ENCODE results near the gene FAR2. TPM values are rescaled to one million over a fixed set of nuclear protein-coding genes. Genes with fewer than 3 reads are reported as not detected.

FAR2 gene
- polyA plus RNA-seq, 3 donors = 14.8 to 38.0 (median 35.8) TPM

DNA sequence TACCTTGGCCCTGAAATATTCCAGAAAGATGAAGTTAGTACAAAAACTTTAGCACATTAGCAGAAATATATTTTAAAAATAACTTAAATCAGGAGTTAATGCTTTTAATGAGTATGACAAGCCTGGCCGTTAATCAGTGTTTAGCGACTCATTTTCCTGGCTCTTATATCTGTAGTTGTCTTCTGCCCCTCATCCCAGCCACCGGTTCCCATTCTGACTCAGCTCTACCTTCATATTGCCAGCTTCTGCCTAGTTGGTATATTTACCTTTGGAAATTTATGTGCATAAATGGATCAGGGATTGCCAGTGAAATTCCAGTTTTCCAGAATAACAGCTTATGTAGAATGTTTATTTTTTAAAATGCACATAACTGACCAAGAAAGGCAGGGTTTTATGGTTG, 152.0 kb downstream of the FAR2 start:
- Mint-ChIP-seq H3K4me1 (peaks cover 4% of the 10 kb centered on the region), H3K4me3 (no peak overlapping the region), H3K27me3 (ENCODE audit: low read depth in 3 of 3) (no peaks in the 10 kb centered on the region), H3K27ac (peak overlapping the region in 2 of 7 donors; percentile 24 to 47), H3K9me3 (no peaks in the 10 kb centered on the region), H3K36me3 (peaks cover 18 to 33% of the 10 kb centered on the region in 2 donors)
- intact Hi-C loops (cut with micrococcal nuclease) = no loop called here
- Histone ChIP-seq H3K4me3 (replicated peaks in 1 of 3; ENCODE audit: low read depth in 2 of 3, low read length in 3 of 3) (no peak overlapping the region), H3K4me1 (ENCODE audit: control insufficient read depth in 1 of 2, insufficient read depth in 2 of 2, low read length in 2 of 2) (no peaks in the 10 kb centered on the region), H3K36me3 (replicated peaks in 1 of 2; ENCODE audit: control insufficient read depth in 1 of 2, insufficient read depth in 2 of 2, low read length in 2 of 2) (peaks cover 0 to 5% of the 10 kb centered on the region in 2 donors), H2AFZ (ENCODE audit: insufficient read depth, low read depth, low read length, poor library complexity, severe bottlenecking) (no peak overlapping the region), H3K4me2 (replicated peaks; ENCODE audit: extremely low read depth, low read length, poor library complexity, severe bottlenecking) (no peak overlapping the region), H3K9me3 (replicated peaks in 1 of 2; ENCODE audit: control insufficient read depth in 1 of 2, insufficient read depth in 1 of 2, low read length in 2 of 2) (no peaks in the 10 kb centered on the region), H3K27ac (ENCODE audit: low read depth in 1 of 2, low read length in 2 of 2) (no peak overlapping the region), H3K27me3 (ENCODE audit: control insufficient read depth in 2 of 2, insufficient read depth in 2 of 2, low read length in 2 of 2) (no peaks in the 10 kb centered on the region), H4K20me1 (ENCODE audit: insufficient read depth, low read length) (no peaks in the 10 kb centered on the region), H3K9ac (ENCODE audit: insufficient read depth, low read length, poor library complexity, severe bottlenecking) (no peak overlapping the region), H3K79me2 (ENCODE audit: insufficient read depth, low read length) (no peaks in the 10 kb centered on the region)
- TF ChIP-seq, protein P1, sequence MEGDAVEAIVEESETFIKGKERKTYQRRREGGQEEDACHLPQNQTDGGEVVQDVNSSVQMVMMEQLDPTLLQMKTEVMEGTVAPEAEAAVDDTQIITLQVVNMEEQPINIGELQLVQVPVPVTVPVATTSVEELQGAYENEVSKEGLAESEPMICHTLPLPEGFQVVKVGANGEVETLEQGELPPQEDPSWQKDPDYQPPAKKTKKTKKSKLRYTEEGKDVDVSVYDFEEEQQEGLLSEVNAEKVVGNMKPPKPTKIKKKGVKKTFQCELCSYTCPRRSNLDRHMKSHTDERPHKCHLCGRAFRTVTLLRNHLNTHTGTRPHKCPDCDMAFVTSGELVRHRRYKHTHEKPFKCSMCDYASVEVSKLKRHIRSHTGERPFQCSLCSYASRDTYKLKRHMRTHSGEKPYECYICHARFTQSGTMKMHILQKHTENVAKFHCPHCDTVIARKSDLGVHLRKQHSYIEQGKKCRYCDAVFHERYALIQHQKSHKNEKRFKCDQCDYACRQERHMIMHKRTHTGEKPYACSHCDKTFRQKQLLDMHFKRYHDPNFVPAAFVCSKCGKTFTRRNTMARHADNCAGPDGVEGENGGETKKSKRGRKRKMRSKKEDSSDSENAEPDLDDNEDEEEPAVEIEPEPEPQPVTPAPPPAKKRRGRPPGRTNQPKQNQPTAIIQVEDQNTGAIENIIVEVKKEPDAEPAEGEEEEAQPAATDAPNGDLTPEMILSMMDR (IDR thresholded peaks at IDR 0.05) = no peak
- no peak for DNase-seq
- no CpG with 5 or more reads among the region's 3 CpGs for WGBS (ENCODE audit: insufficient coverage)

DNA sequence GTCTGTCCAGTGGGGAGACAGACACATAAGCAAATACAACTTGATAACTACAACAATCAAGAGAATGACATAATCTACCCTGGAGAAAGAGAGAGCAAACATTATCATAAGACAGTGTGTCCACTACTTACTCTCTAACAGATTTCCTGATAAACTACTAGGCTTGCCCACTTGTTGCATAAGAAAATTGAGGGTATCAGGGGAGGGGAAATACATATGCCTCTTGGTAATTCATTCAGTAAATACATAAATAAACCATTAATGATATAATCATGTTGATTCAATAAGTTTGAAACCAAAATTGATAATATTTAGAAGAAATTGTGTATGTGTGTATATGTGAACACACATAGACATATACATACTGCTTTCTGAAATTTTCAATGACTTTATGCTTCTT, 155.3 kb downstream of the FAR2 start:
- no peaks in the 10 kb centered on the region for H3K27me3 ChIP-seq (ENCODE audit: control insufficient read depth in 2 of 2, insufficient read depth in 2 of 2, low read length in 2 of 2)
- H3K9me3 ChIP-seq (replicated peaks in 1 of 2; ENCODE audit: control insufficient read depth in 1 of 2, insufficient read depth in 1 of 2, low read length in 2 of 2) = no peaks in the 10 kb centered on the region
- H2AFZ ChIP-seq (ENCODE audit: insufficient read depth, low read depth, low read length, poor library complexity, severe bottlenecking) = no peak overlapping the region
- intact Hi-C loops (cut with micrococcal nuclease) = no loop called here
- no peak overlapping the region for H3K4me3 ChIP-seq (replicated peaks in 1 of 3; ENCODE audit: low read depth in 2 of 3, low read length in 3 of 3)
- no peak overlapping the region for H3K27ac ChIP-seq (ENCODE audit: low read depth in 1 of 2, low read length in 2 of 2)
- H3K36me3 ChIP-seq (replicated peaks in 1 of 2; ENCODE audit: control insufficient read depth in 1 of 2, insufficient read depth in 2 of 2, low read length in 2 of 2) = peaks cover 5 to 19% of the 10 kb centered on the region in 2 donors
- H3K4me3 Mint-ChIP-seq = no peak overlapping the region
- no peak overlapping the region for H3K9ac ChIP-seq (ENCODE audit: insufficient read depth, low read length, poor library complexity, severe bottlenecking)
- H3K9me3 Mint-ChIP-seq = no peaks in the 10 kb centered on the region
- no peak for DNase-seq
- no peak overlapping the region for H3K4me2 ChIP-seq (replicated peaks; ENCODE audit: extremely low read depth, low read length, poor library complexity, severe bottlenecking)
- TF ChIP-seq, protein P1 (IDR thresholded peaks at IDR 0.05) = no peak
- H3K36me3 Mint-ChIP-seq = peaks cover 17 to 35% of the 10 kb centered on the region in 2 donors
- H3K4me1 Mint-ChIP-seq = peaks cover 4% of the 10 kb centered on the region
- no peaks in the 10 kb centered on the region for H4K20me1 ChIP-seq (ENCODE audit: insufficient read depth, low read length)
- no peaks in the 10 kb centered on the region for H3K79me2 ChIP-seq (ENCODE audit: insufficient read depth, low read length)
- H3K4me1 ChIP-seq (ENCODE audit: control insufficient read depth in 1 of 2, insufficient read depth in 2 of 2, low read length in 2 of 2) = no peaks in the 10 kb centered on the region
- no peak overlapping the region for H3K27ac Mint-ChIP-seq
- no peaks in the 10 kb centered on the region for H3K27me3 Mint-ChIP-seq (ENCODE audit: low read depth in 3 of 3)

All from CD14-positive monocyte (primary cell).